GM18867 (cell line): ENCODE measurements around the gene RPL10.
"Not testable (repeated sequence)": the region's sequence is repeated elsewhere in the genome, so short reads cannot be mapped to it uniquely, and the experiment has no call there.

Experiments used
- ATAC-seq: cut with Tn5 transposase; IDR thresholded peaks from one replicate; pipeline ENCODE4 v1.9.1; 2021; ENCODE audit warnings: mild to moderate bottlenecking, moderate library complexity; ENCODE audit not compliant: unreplicated experiment

The RPL10 gene

GRCh38 chrX:154375156-154375504 lies 23.0 kb upstream of the RPL10 start:
- ATAC-seq, result no peak

DNA sequence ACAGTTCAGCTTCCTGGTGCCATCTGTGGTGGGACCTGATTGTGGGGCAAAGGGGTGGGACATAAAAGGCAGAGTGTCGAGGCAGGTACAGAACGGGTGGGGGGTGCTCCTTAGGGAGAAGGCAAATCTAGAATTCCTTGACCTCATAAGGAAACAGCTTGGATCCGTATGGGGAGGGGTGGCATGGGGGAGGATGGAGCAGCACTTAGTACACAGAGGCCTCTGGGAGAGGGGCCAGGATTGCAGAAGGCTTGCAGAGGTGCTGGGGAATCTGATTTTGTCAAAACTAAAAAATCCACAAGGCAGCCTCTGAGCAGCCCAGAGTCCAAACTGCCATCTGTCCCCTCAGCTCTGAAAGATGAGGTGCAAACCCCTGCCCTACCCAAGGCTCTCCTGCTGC lies 21.4 kb upstream of the RPL10 start:
- ATAC-seq, result no peak

- ATAC-seq, result peak; percentile 2
Measured at GRCh38 chrX:154378059-154378798, 19.9 kb upstream of the RPL10 start.

DNA sequence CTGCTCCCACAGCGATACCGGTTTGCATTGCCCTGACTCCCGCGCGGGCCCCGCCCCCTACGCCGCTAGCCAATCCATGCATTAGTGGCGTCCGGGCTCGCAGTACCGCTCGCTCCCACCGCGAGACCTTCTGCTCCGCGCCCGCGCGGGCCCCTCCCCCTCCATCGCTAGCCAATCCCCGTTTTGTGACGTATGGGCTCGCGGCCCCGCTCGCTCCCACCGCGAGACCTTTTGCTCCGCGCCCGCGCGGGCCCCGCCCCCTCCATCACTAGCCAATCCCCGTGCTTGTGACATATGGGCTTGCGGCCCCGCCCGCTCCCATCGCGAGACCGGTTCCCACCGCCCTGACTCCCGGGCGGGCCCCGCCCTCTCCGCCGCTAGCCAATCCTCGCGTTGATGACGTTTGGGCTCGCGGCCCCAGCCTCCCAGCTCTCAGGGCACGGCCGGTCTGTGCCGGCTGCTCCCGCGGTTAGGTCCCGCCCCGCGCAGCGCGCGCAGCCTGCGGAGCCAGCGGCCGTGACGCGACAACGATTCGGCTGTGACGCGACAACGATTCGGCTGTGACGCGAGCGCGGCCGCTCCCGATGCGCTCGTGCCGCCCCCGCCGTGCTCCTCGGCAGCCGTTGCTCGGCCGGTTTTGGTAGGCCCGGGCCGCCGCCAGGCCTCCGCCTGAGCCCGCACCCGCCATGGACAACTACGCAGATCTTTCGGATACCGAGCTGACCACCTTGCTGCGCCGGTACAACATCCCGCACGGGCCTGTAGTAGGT lies 19.2 kb upstream of the RPL10 start, which contains the start of gene EMD:
Gene EMD (plus strand): TSS at position 497 of the 770 bp plus-strand sequence. CDS start 190 bp downstream, at position 687.
- ATAC-seq, result peak; percentile 76

GRCh38 chrX:154379569-154379951 lies 18.6 kb upstream of the RPL10 start:
- no peak for ATAC-seq

DNA sequence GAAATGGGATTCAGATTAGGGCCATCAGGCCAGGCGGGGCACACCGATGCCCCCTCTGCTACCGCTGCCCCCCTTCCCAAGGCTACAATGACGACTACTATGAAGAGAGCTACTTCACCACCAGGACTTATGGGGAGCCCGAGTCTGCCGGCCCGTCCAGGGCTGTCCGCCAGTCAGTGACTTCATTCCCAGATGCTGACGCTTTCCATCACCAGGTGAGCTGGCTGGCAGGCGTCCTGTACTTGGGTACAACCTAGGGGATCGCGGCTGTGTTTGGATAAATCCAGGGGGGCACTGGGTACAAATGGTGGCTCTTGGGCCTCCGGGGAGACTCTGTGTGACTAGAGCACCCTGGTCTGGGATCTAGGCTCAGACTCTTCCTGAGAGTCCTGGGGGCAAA lies 18.0 kb upstream of the RPL10 start:
- ATAC-seq, result no peak

DNA sequence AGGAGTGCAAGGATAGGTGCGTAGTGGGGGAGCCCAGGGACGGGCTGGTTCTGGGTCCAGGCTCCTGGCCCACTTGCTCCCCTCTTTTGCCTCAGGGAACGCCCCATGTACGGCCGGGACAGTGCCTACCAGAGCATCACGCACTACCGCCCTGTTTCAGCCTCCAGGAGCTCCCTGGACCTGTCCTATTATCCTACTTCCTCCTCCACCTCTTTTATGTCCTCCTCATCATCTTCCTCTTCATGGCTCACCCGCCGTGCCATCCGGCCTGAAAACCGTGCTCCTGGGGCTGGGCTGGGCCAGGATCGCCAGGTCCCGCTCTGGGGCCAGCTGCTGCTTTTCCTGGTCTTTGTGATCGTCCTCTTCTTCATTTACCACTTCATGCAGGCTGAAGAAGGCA lies 17.4 kb upstream of the RPL10 start:
- no peak for ATAC-seq

DNA sequence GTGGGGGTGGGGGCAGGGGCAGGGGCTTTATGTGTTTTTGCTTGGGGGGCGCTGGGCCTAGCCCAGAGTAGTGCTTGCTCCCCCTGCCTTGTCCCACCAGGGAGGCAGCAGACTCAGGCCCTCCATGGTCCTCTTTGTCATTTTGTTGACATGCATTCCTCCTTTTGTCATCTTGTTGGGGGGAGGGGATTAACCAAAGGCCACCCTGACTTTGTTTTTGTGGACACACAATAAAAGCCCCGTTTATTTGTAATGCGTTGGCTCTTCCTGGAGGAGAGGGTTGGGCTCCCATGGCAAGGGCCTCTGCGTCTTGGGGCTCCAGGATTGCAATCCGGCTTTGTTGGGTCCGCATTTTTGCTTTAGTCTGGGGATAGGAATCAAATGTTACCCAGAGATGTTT lies 16.9 kb upstream of the RPL10 start:
- no peak for ATAC-seq

DNA sequence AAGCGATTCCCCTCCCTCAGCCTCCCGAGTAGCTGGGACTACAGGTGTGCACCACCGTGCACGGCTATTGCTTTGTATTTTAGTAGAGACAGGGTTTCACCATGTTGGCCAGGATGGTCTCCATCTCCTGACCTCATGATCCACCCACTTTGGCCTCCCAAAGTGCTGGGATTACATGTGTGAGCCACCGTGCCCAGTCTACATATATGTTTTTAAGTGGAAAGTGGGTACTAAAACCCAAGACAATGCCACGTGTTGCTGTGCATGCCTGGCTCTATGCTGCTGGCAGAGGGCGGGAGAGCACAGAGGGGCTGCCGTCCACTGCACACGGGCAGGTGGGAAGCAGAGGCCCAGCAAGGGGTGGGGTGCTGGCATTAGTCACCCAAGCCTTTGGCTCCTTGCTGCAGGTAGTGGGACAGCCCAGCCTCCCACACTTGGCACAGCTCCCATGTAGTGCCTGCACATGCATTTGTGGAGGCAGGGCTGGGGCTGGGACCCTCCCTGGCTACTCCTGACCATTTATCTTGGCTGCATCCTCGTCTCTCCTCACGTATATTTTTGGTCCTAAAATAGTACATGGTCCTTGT lies 15.6 kb upstream of the RPL10 start:
- no peak for ATAC-seq

GRCh38 chrX:154383359-154384283 lies 14.6 kb upstream of the RPL10 start:
- no peak for ATAC-seq

DNA sequence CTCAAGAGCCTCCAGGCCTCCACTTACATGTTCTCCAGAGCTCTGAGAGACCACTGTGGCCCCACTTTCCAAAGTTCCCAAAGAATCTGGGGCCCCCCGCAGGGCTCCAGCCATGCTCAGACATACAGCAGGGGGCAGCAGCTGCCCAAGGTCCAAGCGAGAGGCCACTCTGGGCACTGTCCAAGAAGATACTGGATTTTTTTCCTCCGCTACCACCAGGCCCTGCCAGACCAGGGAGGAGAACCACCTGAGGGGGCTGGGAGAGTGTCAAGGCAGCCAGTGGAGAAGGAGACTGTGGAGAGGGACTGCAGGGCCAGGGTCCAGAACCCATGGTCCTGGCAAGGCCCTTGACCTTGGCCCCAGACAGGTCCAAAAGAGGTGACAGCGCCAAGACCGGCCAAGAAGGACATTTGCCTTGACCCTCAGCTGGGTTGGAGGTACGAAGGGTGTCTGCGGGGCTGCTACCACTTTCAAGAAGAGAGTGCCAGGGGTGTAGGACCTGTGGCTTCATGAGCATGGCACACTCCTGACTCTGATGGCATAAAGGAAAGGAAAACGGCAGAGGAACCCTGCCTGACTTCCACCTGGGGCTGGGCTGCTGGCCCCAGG lies 13.8 kb upstream of the RPL10 start:
- ATAC-seq, result no peak

GRCh38 chrX:154388094-154388493 lies 10.1 kb upstream of the RPL10 start:
- peak; percentile 30 for ATAC-seq

DNA sequence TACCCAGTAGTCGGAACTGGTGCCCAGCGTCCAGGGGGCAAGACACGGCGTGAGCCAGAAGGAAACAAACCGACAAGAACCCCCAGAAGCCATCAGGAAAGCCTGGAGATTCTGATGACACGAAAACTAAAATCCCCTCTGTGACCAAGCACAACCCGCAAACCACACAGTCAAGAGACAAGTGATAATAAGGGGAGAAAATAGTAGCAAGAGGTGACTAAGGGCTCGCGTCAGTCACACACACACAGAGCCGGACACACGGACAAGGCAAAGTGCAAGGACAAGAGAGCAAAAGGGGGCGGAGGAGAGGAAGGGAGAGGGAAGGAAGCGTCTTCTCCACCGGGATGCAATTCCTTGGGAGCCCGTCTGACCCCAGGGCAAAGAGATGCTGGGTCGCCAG lies 9.5 kb upstream of the RPL10 start:
- not testable (repeated sequence) for ATAC-seq

DNA sequence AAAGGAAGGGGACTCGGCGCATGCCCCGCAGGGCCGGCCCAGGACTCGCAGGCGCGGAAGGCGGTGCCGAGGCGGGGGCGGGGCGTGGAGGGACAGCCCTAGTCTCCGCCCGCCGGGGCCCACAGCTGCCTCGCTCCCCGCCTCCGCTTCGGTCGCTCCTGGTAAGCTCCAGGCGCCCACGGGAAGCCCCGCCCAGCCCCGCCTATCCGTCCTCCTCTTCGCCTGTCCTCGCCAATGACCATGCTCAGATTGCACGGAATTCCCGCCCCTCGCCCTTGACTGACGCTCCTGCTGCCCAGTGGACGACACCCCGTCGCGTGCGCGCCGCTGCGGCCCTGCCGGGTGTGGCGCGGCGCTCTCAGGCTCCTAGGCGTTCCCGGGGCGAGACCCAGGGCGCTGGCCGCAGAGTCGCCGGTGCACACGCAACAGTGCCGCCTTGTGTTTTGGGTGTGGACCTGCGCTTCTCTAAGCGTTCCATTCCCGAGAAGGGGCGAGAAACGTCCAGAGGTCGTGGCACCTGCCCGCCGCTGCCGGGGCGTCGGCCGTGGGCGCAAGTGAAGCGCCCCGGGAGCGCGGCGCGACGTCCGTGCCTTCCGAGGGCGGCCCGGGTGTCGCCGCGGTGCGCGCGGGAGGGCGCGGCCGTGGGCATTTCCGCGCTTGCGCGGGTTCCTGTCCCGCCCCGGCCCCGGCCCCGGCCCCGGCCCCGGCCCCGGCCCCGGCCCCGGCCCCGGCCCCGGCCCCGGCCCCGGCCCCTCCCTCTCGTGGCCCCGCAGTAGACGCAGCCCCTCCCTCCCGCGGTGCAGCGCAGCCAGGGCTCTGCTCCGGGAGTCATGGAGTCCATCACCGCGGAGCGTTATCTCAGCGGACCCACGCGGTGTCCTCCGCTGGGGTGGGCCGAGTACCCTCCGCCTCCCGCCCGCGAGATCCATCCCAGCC lies 8.1 kb upstream of the RPL10 start:
- ATAC-seq, result peak; percentile 67

DNA sequence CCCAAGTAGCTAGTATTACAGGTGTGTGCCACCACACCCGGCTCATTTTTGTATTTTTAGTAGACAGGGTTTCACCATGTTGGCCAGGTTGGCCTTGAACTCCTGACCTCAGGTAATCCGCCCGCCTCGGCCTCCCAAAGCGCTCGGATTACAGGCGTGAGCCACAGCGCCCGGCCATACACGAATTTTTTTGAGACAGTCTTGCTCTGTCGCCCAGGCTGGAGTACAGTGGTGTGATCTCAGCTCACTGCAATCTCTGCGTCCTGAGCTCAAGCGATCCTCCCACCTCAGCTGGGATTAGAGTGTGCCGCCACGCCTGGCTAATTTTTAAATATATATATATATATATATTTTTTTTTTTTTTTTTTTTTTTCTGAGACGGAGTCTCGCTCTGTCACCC lies 1.8 kb upstream of the RPL10 start:
- ATAC-seq, result not testable (repeated sequence)

DNA sequence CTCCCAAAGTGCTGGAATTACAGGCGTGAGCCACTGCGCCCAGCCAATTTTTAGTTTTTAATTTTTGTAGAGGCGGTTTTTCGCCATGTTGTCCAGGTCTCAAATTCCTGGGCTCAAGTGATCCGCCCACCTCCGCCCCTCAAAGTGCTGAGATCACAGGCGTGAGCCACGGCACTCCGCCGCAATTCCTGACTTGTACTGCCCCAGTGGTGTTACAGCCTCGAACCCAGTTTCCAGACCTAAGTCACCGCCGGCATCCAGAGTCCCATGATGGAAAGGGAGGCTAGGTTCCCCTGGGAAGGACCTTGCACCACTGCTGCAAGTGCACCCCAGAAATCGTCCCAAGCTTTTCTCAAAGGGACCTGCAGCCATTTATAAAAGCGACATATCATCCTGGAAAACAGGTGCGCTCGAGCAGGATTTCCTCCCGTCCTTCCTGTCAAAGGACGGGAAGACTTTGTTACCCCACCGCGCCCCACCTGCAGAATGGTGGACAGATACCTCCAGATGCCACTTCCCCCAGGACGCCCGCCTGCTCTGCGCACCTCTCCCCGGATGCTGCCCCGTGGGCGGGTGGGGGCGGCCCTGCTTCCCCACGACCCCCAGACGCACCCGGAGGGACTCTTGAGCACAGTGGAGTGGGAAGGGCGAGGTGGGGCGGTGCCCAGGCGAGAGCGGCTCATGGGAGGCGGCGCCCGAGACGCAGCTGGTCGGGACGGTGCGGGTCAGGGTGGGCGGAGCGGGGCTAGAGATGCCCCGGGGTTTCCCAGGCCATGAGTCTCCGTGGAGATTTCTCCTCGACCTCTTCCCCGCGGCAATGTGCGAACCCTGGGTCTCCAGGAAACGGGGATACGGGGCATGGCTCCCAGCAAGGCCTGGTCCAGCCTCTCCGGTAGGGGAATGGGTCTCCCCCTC lies 947 bp upstream of the RPL10 start:
- peak; percentile 47 for ATAC-seq

DNA sequence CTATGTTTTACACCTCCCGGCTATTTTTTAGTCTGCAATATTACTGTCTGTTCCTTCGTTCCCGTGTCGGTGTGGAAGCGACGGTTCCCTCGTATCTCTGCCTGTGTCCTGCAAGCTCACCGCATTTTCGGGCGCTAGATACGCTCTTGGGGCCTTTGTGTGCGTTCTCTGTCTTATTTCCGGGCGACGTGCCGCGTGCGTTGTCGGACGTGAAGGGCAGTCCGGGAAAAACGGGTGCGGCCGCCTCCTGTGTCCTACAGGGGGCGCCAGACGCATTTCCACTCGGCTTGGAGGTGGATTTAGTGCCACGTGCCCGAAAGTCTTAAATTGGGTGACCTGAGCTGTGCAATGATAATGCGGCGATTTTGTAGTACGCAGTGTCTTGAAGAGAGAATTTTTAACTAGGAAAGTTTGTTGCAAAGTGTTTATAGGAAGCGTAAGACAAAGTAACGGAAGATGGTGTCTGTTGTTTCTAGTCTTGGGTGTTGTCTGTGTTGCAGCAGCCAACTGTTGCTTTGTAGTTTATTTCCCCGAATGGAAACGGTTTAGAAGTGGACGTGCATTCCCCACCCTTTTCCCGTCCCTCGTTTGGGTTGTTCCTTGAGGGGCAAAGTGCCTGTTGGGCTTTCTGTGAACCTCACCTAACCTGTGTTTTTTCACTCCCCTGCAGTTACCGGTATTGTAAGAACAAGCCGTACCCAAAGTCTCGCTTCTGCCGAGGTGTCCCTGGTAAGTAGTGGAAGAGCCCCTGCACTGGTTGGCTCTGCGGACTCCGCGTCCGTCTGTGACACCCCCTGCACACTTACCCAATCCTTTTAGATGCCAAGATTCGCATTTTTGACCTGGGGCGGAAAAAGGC lies 720 bp downstream of the RPL10 start:
- ATAC-seq, result peak; percentile 22
